Measurements from ENCODE around the gene TMEM196.

DNA sequence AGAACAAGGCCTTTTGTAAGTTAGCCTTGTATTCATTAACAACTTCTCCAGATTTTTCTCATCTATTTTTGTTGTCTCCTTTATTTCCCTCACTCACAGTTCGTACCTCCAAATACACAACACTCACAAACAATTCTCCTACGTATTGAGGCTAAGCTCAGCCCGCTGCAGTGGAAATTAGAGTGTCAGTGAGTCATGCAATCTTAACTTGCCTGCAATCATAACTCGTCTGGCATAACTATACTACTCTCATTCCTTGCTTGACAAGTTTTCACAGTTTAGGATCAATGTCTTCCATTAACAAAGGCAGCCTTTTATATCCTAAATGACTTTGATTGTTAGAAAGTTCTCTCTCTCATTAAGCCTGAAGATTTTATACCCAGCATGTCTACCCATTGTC, 23.8 kb downstream of the TMEM196 start:
- TF ChIP-seq POLR2A (IDR thresholded peaks at IDR 0.05) (no peak), POLR2AphosphoS5 (IDR thresholded peaks at IDR 0.05) (no peak), EP300 (IDR thresholded peaks at IDR 0.05) (no peak)
- TF ChIP-seq, protein P1, sequence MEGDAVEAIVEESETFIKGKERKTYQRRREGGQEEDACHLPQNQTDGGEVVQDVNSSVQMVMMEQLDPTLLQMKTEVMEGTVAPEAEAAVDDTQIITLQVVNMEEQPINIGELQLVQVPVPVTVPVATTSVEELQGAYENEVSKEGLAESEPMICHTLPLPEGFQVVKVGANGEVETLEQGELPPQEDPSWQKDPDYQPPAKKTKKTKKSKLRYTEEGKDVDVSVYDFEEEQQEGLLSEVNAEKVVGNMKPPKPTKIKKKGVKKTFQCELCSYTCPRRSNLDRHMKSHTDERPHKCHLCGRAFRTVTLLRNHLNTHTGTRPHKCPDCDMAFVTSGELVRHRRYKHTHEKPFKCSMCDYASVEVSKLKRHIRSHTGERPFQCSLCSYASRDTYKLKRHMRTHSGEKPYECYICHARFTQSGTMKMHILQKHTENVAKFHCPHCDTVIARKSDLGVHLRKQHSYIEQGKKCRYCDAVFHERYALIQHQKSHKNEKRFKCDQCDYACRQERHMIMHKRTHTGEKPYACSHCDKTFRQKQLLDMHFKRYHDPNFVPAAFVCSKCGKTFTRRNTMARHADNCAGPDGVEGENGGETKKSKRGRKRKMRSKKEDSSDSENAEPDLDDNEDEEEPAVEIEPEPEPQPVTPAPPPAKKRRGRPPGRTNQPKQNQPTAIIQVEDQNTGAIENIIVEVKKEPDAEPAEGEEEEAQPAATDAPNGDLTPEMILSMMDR (IDR thresholded peaks at IDR 0.05), result no peak

All from stomach (tissue), 4 donors.